ENCODE results near the gene KCTD5.

KCTD5 gene

GRCh38 chr16:2699791-2700600, 17.7 kb downstream of the KCTD5 start:
- H3K4me3 ChIP-seq (replicated peaks; ENCODE audit: low read depth, low read length): no peak overlapping the region
- TF ChIP-seq CTCF (IDR thresholded peaks at IDR 0.05; ENCODE audit: low read depth, low read length, missing control alignments): no peak
- no peak for DNase-seq (ENCODE audit: extremely low read depth, low read depth)

GRCh38 chr16:2700786-2701185, 18.5 kb downstream of the KCTD5 start:
- TF ChIP-seq CTCF (IDR thresholded peaks at IDR 0.05; ENCODE audit: low read depth, low read length, missing control alignments): no peak

GRCh38 chr16:2701272-2701671, 18.9 kb downstream of the KCTD5 start:
- no peak for DNase-seq (ENCODE audit: extremely low read depth, low read depth)
- no peak for TF ChIP-seq CTCF (IDR thresholded peaks at IDR 0.05; ENCODE audit: low read depth, low read length, missing control alignments)
- H3K4me3 ChIP-seq (replicated peaks; ENCODE audit: low read depth, low read length): no peak overlapping the region

More at GRCh38 chr16:2700786-2701185, 18.5 kb downstream of the KCTD5 start:
- H3K4me3 ChIP-seq (replicated peaks; ENCODE audit: low read depth, low read length): no peak overlapping the region
- DNase-seq (ENCODE audit: extremely low read depth, low read depth): no peak

DNA sequence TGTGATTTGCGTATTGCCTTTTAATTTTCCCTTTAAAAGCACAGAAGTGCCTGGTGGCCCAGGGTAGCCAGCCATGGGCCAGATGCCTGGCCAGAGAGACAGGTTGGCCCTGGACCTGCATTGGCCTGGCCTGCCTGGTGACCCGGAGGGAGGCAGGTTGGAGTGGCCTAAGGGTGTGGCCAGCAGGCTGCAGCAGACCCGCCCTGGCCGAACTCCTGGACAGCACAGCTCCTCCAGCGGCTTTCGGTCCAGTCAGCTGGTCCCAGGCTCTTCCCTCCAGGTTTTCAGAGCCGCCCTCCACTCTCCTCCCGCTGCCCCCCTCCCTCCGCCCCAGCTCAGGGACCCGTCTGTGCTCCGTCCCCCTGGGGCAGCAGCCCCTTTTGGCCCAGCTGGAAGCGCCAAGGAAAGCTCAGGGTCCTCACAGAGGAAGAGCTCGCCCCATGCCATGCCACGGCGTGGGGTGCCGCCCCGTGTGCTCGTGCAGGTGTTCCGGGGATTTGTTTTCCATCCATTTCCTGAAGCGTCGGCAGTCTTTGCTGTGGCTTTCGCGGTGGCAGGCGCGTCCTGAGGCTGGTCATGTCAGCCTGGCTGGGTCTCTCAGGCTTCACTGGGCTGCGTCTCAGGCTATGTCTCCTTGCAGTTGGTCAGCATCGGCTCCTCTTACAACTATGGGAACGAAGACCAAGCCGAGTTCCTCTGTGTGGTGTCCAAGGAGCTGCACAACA, 19.6 kb downstream of the KCTD5 start:
- DNase-seq (ENCODE audit: extremely low read depth, low read depth): no peak
- no peak for TF ChIP-seq CTCF (IDR thresholded peaks at IDR 0.05; ENCODE audit: low read depth, low read length, missing control alignments)
- no peak overlapping the region for H3K4me3 ChIP-seq (replicated peaks; ENCODE audit: low read depth, low read length)

DNA sequence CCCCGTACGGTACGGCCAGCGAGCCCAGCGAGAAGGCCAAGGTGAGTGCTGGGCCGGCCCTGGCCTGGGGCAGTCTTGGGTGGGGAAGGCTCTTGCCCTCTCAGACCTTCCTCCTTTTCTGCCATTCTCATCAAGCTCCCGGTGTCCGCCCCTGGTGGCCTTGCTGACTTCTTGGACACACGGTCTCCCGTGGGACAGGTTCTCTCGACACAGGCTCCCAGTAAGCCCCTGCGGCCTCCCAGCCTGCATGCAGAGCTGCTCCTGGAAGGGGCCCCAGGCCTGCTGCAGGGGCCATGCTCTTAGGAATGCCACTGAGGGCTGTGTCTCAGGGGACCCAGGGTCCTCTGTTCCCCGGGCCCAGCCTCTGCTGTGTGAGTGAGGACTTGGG, 20.1 kb downstream of the KCTD5 start:
- no peak for DNase-seq (ENCODE audit: extremely low read depth, low read depth)
- TF ChIP-seq CTCF (IDR thresholded peaks at IDR 0.05; ENCODE audit: low read depth, low read length, missing control alignments): no peak
- H3K4me3 ChIP-seq (replicated peaks; ENCODE audit: low read depth, low read length): no peak overlapping the region

DNA sequence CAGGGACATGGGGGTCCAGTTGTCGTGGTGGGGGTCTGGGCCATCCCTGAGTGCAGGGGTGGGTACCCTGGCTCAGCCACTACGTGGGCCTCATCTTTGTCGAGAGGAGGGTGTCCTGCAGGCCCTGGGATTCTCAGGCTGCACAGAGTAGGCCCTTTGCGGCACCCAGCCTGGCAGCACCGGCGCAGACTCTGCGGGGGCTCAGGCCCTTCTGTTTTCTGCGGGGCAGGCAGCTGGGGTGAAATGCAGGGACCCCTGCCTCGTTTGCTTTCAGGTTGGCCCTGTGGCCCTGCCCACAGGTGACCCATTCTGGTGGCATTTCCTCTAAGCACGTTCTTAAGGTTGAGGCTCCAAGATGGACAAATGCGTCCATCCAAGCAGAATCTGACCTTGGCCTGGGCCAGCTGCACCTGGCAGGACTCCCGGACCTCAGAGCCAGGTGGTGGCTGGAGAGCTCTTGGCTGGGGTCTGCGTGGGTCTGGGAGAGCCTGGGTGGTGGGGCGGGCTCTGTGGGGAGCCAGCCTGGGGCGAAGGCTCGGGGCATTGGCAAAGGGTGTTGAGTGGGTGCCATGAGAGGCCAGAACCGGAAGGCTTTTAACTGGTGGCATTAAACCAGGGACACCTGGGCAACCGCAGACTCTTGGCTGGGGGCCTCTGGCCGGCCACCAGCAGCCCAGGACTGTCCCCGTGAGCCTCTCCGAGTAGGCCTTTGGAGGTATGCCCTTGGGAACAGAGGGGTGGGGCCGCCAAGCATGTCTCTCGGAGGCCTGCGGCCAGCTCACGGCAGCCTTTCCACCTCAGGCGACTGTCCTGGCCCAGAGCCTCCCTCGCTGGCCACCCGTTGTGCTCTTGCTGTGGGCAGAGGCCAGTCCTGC, 20.8 kb downstream of the KCTD5 start:
- no peak overlapping the region for H3K4me3 ChIP-seq (replicated peaks; ENCODE audit: low read depth, low read length)
- DNase-seq (ENCODE audit: extremely low read depth, low read depth): no peak
- no peak for TF ChIP-seq CTCF (IDR thresholded peaks at IDR 0.05; ENCODE audit: low read depth, low read length, missing control alignments)

Measured in HFF-Myc (cell line).